CD4-positive, alpha-beta T cell treated with Interleukin-10 for 1 hour (primary cell): Measurements from ENCODE around the gene PCARE.

Source experiments
- DNase-seq: peaks from one replicate; pipeline ENCODE4 v3.0.0-alpha.2; 2020

The PCARE gene

GRCh38 chr2:29033172-29033571 lies 41.2 kb downstream of the PCARE start:
- no peak for DNase-seq

DNA sequence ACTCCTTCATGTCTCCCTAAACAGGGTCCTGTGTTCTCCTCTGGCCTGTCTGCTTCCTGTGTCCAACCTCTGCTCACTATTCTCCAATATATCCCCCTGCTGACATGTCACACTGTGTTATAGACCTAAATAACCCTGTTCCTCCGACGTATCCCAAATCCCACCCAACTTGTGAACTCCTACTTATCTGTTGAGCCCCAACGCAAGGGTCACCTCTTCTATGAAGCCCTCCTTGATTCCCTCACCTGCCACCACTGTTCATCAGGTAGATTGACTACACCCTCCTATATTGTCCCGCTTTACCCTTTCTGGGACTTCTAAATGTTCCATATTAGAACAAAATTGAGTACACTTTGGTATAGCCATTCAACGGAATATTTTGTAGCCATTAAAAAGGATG lies 42.1 kb downstream of the PCARE start:
- no peak for DNase-seq

GRCh38 chr2:29031046-29031445 lies 43.3 kb downstream of the PCARE start:
- DNase-seq = no peak

DNA sequence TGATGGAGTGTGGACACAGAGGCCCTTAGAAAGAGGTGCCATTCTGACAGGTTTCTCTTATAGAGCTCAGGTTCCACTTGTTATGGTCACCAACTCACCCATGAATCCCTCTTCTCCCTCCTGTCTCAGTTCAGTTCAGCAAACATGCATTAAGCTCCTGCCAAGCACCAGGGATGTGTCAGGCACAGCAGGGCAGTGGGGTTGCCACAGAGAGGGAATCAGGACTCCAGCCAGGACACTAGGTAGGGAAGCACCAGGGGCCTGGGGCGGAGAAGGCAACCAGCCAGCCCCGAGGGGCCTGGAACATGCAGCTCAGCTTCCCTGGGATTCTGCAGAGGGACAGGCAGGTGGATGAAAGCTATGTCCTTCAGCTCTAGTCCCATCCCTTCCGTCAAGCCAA lies 48.6 kb downstream of the PCARE start:
- no peak for DNase-seq

GRCh38 chr2:29024882-29025430 lies 49.4 kb downstream of the PCARE start:
- no peak for DNase-seq

GRCh38 chr2:29023188-29023587 lies 51.1 kb downstream of the PCARE start:
- DNase-seq = no peak

DNA sequence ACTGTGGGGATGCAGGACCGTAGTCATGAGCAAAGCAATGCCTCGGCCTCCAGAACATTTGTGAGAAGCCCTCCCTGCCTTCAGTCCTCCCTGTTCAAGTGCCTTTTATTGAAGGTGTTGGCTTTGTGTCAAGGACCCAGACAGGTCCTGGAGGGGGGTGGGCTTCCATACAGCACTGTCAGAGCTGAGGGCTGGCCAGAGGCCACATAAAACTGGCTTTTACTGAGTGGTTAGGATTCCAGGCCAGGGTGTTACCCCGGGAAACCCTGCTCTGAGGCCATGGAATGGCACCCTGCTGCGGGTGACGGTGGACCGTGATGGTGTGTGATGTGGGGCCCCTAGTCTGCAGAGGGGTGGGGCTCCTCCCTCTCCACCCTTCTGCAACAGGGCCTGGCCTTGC lies 51.6 kb downstream of the PCARE start:
- no peak for DNase-seq

- DNase-seq = no peak
Measured at GRCh38 chr2:29021886-29022285, 52.4 kb downstream of the PCARE start.

- no peak for DNase-seq
Measured at GRCh38 chr2:29017716-29018435, 56.4 kb downstream of the PCARE start.

DNA sequence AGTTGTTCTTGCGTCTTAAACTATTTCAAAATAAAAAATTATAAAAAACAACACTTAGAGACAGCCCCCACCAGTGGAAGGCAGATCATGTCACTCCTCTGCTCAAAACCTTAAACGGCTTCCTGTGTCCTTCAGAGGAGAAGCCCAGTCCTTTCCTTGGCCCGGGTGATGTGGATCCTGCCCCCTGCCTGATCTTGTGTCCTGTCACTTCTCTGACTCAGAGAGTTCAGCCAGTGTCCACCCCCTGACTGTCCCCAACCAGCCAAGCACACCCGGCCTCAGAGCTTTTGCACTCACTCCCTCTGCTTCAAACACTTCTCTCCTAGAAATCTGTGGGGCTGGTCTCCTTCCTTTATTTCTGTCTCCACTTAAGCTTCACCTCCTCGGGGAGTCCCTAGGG lies 57.8 kb downstream of the PCARE start:
- no peak for DNase-seq

DNA sequence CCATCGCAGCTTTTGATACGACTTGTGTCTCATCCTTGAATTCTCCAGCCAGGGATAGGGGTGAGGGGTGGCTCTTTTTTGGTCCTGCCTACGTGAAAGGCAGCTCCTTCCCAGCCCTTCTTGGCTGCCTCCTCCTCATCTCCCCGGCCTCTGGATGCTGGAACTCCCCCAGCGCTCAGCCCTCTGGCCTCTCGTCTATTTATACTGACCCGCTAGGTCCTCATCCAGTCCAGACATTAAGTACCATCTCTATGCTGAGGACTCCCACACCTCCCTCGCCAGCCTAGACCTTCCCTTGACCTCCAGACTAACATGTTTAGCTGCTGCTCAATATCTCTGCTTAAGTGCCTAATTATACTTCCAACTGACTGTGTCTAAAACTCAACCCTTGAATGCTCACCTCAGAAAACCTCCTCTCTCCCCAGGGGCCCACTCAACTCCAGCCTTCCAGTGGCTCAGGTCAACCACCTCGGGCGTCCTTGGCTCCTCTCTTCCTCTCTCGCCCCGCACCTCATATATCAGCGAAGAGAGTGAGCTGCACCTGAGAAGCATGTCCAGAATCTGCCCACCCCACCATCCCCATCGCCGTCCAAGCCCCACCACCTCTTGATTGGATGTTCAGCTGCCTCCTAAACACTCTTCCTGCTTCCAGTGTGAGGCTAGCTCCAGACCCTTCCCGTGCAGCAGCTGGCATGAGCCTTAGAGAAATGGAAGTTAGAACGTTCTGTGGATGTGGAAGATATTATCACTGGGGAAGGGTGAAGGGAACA lies 58.4 kb downstream of the PCARE start:
- DNase-seq = no peak

- DNase-seq = peak; percentile 74
Measured at GRCh38 chr2:29014811-29015421, 59.4 kb downstream of the PCARE start.

DNA sequence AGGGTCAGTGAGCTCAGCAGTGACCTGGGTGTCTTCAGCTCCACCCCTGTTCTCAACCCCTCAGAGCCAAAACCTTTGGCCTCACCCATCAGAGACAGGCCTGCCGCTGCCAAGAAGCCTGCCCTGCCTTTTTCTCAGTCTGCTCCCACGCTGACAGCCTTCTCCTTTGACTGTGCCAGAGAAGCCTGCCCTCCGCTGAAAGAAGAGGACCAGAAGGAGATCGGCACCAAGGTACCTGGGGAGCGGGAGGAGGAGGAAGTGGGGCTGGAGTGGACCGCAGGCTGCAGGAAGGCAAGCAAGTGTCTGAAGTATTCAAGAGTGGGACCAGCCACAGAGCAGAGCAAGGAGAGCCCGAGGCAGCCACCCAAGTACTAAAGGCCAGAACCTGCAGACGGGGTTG lies 60.0 kb downstream of the PCARE start:
- no peak for DNase-seq

DNA sequence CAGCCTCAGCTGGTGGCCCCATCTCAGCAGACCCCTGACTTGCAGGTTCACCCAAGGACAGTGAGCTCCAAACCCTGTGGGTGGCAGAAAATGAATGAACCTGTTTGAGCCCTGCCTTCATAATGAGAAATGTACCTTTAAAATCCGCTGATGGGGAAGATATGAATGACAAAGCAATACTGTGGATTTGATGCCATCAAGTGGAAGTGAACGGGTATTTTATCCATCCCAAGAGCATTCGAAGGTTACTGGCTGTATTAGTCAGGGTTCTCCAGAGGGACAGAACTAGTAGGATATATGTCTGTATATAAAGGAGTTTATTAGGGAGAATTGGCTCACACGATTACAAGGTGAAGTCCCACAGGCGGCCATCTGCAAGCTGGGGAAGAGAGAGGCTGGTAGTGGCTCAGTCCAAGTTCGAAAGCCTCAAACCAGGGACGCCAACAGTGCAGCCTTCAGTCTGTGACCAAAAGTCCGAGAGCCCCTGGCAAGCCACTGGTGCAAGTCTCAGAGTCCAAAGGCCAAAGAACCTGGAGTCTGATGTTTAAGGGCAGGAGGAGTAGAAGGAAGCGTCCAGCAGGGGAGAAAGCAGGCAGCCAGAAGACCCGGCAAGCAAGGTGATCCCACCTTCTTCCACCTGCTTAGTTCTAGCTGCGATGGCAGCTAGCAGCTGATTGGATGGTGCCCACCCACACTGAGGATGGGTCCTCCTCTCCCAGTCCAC lies 61.1 kb downstream of the PCARE start:
- peak; percentile 13 for DNase-seq

DNA sequence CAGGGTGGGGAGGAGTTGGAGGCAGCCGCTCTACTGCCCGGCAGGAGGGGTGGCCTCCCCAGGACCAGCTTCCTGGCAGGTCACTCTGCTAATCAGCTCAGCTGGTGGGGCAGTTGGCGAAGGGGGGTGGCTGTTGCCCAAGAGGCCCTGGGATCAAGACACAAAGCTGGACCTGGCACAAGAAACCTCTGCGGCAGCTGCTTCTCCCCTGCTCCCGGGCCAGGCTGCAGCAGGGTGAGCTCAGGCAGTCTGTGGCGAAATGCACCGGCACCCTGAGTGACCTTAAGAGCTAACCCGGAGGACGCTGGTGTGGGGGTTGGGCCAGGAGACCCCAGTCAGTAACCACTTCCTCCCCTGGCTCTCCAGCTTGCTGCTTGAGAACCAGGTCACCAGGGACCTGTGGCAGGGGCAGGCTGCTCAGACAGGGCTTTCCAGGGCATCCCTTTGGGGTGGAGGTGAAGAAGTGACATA lies 62.1 kb downstream of the PCARE start:
- DNase-seq = peak; percentile 64
